ENCODE data around the gene EMB. TPM values are rescaled to one million over a fixed set of nuclear protein-coding genes. Genes with fewer than 3 reads are reported as not detected.

The EMB gene
- total and polyA plus RNA-seq, 2 of the 4 experiments (the other 2 are of a cell fraction): 1.2 to 1.4 TPM

GRCh38 chr5:50359187-50359586 is 81.9 kb downstream of the EMB start:
- no peak overlapping the region for H3K4me3 ChIP-seq (ENCODE audit: insufficient read depth, low read depth, low read length)
- H2AK5ac ChIP-seq (ENCODE audit: low read depth, low read length): no peak overlapping the region
- H4K5ac ChIP-seq (ENCODE audit: low read depth, low read length): no peak overlapping the region
- no peak overlapping the region for H4K8ac ChIP-seq (ENCODE audit: low read depth in 2 of 2, low read length in 2 of 2)
- ATAC-seq (ENCODE audit: low read depth) (no peak), DNase-seq (no peak)
- no peaks in the 10 kb centered on the region for H3K36me3 ChIP-seq (ENCODE audit: control insufficient read depth, insufficient read depth, low read length)
- H3K56ac ChIP-seq (ENCODE audit: extremely low read depth, insufficient read depth, low read length): no peak overlapping the region
- no peak overlapping the region for H3K23ac ChIP-seq (ENCODE audit: low read depth, low read length)
- H2BK5ac ChIP-seq (ENCODE audit: low read depth, low read length, poor library complexity, severe bottlenecking): no peak overlapping the region
- H3K4ac ChIP-seq (ENCODE audit: low read depth, low read length): no peak overlapping the region
- H2BK120ac ChIP-seq (ENCODE audit: low read depth, low read length): no peak overlapping the region
- no peak overlapping the region for H2AK9ac ChIP-seq (replicated peaks; ENCODE audit: low read depth, low read length, poor library complexity)
- in situ Hi-C loops (cut with MboI; ENCODE audit: low sequenced_read_pairs): no loop called here
- no peak overlapping the region for H3K27ac ChIP-seq (ENCODE audit: insufficient read depth, low read length)
- dilution Hi-C loops (cut with HindIII; ENCODE audit: low sequenced_read_pairs, unreplicated experiment): no loop called here
- TF ChIP-seq CTCF (conservative IDR thresholded peaks at IDR 0.05; ENCODE audit: low read depth, low read length): no peak
- TF ChIP-seq MAFK (IDR thresholded peaks at IDR 0.05; ENCODE audit: low read depth, low read length): no peak
- no peak for TF ChIP-seq FOS (IDR thresholded peaks at IDR 0.05; ENCODE audit: low read depth, low read length)
- TF ChIP-seq NFE2L2 (IDR thresholded peaks at IDR 0.05; ENCODE audit: low read depth, low read length): no peak
- no peak for TF ChIP-seq RAD21 (IDR thresholded peaks at IDR 0.05; ENCODE audit: low read length)
- no peak for TF ChIP-seq RCOR1 (IDR thresholded peaks at IDR 0.05; ENCODE audit: insufficient replicate concordance, low read length)
- no peak for TF ChIP-seq POLR2A (IDR thresholded peaks at IDR 0.05; ENCODE audit: low read depth, low read length)
- TF ChIP-seq RFX5 (IDR thresholded peaks at IDR 0.05; ENCODE audit: low read depth, low read length): no peak
- no peak for TF ChIP-seq ELK1 (IDR thresholded peaks at IDR 0.05; ENCODE audit: borderline replicate concordance, low read depth, low read length)
- no peak for TF ChIP-seq MXI1 (IDR thresholded peaks at IDR 0.05; ENCODE audit: borderline replicate concordance, low read depth, low read length)
- no peak overlapping the region for H2AFZ ChIP-seq (replicated peaks; ENCODE audit: low read length, poor library complexity)
- no peak overlapping the region for H4K91ac ChIP-seq (ENCODE audit: insufficient read depth, low read depth, low read length)
- no peak overlapping the region for H2BK20ac ChIP-seq (ENCODE audit: low read depth, low read length)
- 0 out of 2 replicates have a peak, but pooled peaks cover 2% of the 10 kb centered on the region for H3K9me3 ChIP-seq (ENCODE audit: control insufficient read depth, insufficient read depth, low read length)
- intact Hi-C loops (cut with micrococcal nuclease): no loop called here
- BruUV-seq (replicated peaks): no TSS peak
- no peak overlapping the region for H2BK15ac ChIP-seq (ENCODE audit: low read depth, low read length)
- no peaks in the 10 kb centered on the region for H3K9me1 ChIP-seq (ENCODE audit: insufficient read depth, low read length)
- H3K9ac ChIP-seq (ENCODE audit: low read depth, low read length): no peak overlapping the region
- H4K20me1 ChIP-seq (ENCODE audit: insufficient read depth, low read length): no peaks in the 10 kb centered on the region
- H3K4me2 ChIP-seq (ENCODE audit: low read depth, low read length): no peak overlapping the region
- no peaks in the 10 kb centered on the region for H3K4me1 ChIP-seq (ENCODE audit: control insufficient read depth, insufficient read depth, low read length)
- ChIA-PET CTCF (no interaction called here), POLR2A (ENCODE audit: unreplicated experiment) (no interaction called here)
- H3K79me1 ChIP-seq (ENCODE audit: low read depth in 1 of 2, low read length in 2 of 2): no peaks in the 10 kb centered on the region
- no peaks in the 10 kb centered on the region for H3K27me3 ChIP-seq (ENCODE audit: control insufficient read depth, insufficient read depth, low read length)
- H3K18ac ChIP-seq (ENCODE audit: low read depth, low read length): no peak overlapping the region
- no peak overlapping the region for H3K14ac ChIP-seq (replicated peaks; ENCODE audit: low read depth, low read length)

All from IMR-90 (cell line).